ENCODE data around the gene TMPRSS3. TPM values are rescaled to one million over a fixed set of nuclear protein-coding genes. Genes with fewer than 3 reads are reported as not detected.

TMPRSS3 gene
- total RNA-seq, 2 donors from 2014 or later: not detected

DNA sequence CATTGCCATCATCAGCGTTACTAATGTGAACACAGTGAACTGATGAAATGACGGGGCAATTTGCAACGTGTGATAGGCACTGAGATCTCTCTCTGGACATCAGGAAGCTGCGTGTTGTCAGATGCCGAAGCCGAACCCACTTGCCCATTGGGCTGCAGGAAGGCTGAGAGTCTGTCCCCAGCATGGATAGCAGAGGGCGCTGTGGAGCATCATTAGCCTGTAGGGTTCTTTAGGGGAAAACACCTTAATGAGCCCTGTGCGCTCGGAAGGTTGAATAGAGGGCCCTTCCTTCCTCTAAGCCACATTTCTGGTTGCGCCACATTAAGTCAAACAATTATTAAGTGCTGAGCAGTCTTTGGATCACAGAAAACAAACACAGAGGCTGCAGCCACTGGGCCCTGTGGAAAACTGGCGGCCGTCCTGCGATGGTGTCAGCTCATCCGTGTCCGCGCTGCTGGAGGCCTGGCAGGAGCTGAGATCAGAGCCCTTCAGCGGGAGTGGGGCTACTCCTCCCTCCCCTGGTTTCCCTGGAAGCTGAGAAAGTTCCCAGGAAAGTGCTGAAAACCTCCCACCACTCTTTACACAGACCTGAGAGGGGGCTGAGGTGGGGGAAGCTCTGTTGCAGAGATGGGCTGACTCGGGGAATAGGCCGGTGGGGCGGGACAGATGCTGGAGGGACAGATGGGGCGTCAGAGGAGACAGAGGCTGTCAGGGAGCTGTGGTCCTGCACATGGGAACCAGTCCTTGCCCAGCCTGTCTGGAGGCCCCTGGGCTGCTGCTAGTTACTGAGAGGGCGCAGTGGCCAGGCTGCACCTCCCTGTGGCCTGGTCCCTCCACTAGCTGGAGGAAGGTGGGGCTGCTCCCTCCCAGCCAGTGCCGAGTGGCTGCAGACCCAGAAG is 57.8 kb downstream of the TMPRSS3 start:
- H3K4me1 Mint-ChIP-seq: peaks cover 5% of the 10 kb centered on the region
- no peak overlapping the region for H3K4me3 ChIP-seq (ENCODE audit: low read length)
- H3K4me3 Mint-ChIP-seq: no peak overlapping the region
- H3K27ac ChIP-seq (ENCODE audit: low read depth, low read length): peak overlapping the region; percentile 47
- no peaks in the 10 kb centered on the region for H3K9me3 Mint-ChIP-seq
- no peaks in the 10 kb centered on the region for H3K36me3 ChIP-seq (ENCODE audit: control insufficient read depth, insufficient read depth, low read length)
- no peaks in the 10 kb centered on the region for H3K27me3 ChIP-seq (ENCODE audit: control insufficient read depth, insufficient read depth, low read length, poor library complexity, severe bottlenecking)
- H3K36me3 Mint-ChIP-seq (ENCODE audit: low read depth): no peaks in the 10 kb centered on the region
- DNase-seq: peak; percentile 94
- H3K9ac ChIP-seq (ENCODE audit: extremely low read depth, low read length, poor library complexity, severe bottlenecking): no peak overlapping the region
- no peaks in the 10 kb centered on the region for H3K9me3 ChIP-seq (ENCODE audit: control insufficient read depth, low read length)
- peaks cover 3% of the 10 kb centered on the region for H3K4me1 ChIP-seq (ENCODE audit: control insufficient read depth, insufficient read depth, low read length)
- WGBS, 2 experiments (ENCODE audit: insufficient coverage in 1 of 2, insufficient read length in 1 of 2): 68 to 80% methylated on average over 8 to 23 of the region's 23 CpGs
- TF ChIP-seq, protein P1, sequence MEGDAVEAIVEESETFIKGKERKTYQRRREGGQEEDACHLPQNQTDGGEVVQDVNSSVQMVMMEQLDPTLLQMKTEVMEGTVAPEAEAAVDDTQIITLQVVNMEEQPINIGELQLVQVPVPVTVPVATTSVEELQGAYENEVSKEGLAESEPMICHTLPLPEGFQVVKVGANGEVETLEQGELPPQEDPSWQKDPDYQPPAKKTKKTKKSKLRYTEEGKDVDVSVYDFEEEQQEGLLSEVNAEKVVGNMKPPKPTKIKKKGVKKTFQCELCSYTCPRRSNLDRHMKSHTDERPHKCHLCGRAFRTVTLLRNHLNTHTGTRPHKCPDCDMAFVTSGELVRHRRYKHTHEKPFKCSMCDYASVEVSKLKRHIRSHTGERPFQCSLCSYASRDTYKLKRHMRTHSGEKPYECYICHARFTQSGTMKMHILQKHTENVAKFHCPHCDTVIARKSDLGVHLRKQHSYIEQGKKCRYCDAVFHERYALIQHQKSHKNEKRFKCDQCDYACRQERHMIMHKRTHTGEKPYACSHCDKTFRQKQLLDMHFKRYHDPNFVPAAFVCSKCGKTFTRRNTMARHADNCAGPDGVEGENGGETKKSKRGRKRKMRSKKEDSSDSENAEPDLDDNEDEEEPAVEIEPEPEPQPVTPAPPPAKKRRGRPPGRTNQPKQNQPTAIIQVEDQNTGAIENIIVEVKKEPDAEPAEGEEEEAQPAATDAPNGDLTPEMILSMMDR (conservative IDR thresholded peaks at IDR 0.05): peak; percentile 89
- H3K27ac Mint-ChIP-seq: peak overlapping the region; percentile 64
- H3K27me3 Mint-ChIP-seq (ENCODE audit: insufficient read depth): no peaks in the 10 kb centered on the region

DNA sequence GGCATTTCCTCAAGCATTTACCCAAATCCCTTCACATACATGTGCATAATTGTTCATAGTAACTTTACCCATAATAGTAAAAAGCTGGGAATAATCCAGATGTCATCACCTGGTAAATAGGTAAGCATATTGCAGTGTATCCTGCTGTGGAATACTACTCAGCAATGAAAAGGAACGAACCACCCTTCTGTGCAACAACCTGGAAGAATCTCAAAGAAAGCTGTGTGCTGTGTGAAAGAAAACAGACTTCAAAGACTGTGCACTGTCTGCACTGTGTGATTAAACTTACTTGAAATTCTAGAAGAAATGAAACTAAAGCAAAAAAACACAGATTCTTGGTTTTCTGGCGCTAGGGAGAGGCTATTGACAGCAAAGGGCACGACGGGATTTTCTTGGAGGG is 58.6 kb downstream of the TMPRSS3 start:
- H3K27me3 ChIP-seq (ENCODE audit: control insufficient read depth, insufficient read depth, low read length, poor library complexity, severe bottlenecking): no peaks in the 10 kb centered on the region
- no peak overlapping the region for H3K4me3 Mint-ChIP-seq
- TF ChIP-seq, protein P1 (conservative IDR thresholded peaks at IDR 0.05): no peak
- no peak overlapping the region for H3K27ac Mint-ChIP-seq
- no peak overlapping the region for H3K27ac ChIP-seq (ENCODE audit: low read depth, low read length)
- H3K9me3 ChIP-seq (ENCODE audit: control insufficient read depth, low read length): peaks cover 2% of the 10 kb centered on the region
- peak; percentile 18 for DNase-seq
- WGBS, 2 experiments (ENCODE audit: insufficient coverage in 1 of 2, insufficient read length in 1 of 2): 93 to 96% methylated on average over 4 of the region's 4 CpGs
- H3K4me1 Mint-ChIP-seq: peaks cover 5% of the 10 kb centered on the region
- peaks cover 2% of the 10 kb centered on the region for H3K27me3 Mint-ChIP-seq (ENCODE audit: insufficient read depth)
- no peaks in the 10 kb centered on the region for H3K36me3 Mint-ChIP-seq (ENCODE audit: low read depth)
- H3K4me1 ChIP-seq (ENCODE audit: control insufficient read depth, insufficient read depth, low read length): peaks cover 3% of the 10 kb centered on the region
- H3K36me3 ChIP-seq (ENCODE audit: control insufficient read depth, insufficient read depth, low read length): no peaks in the 10 kb centered on the region
- H3K9me3 Mint-ChIP-seq: no peaks in the 10 kb centered on the region
- H3K4me3 ChIP-seq (ENCODE audit: low read length): no peak overlapping the region
- H3K9ac ChIP-seq (ENCODE audit: extremely low read depth, low read length, poor library complexity, severe bottlenecking): no peak overlapping the region

DNA sequence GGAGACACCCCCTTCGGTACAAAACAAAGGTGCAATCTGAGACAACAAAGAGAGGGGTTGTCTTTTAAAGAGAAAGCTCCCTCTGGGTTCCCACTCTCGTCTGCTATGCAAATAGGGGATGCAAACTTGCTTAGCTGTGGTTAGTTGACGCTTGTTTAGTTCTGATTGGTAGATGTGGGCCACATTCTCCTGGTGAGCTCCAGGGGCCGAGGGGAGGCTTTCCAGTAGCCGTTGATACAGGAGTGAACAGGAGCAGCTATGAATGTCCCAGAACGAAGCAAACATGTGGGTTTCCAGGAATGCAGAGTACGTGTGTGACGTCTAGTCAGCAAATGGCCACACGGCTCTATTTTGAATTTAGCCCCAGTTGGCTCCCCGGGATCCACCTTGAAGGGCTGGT is 59.8 kb downstream of the TMPRSS3 start:
- Histone ChIP-seq H3K4me3 (ENCODE audit: low read length) (no peak overlapping the region), H3K9me3 (ENCODE audit: control insufficient read depth, low read length) (peaks cover 12% of the 10 kb centered on the region), H3K27ac (ENCODE audit: low read depth, low read length) (no peak overlapping the region), H3K4me1 (ENCODE audit: control insufficient read depth, insufficient read depth, low read length) (no peaks in the 10 kb centered on the region), H3K36me3 (ENCODE audit: control insufficient read depth, insufficient read depth, low read length) (no peaks in the 10 kb centered on the region), H3K9ac (ENCODE audit: extremely low read depth, low read length, poor library complexity, severe bottlenecking) (no peak overlapping the region), H3K27me3 (ENCODE audit: control insufficient read depth, insufficient read depth, low read length, poor library complexity, severe bottlenecking) (no peaks in the 10 kb centered on the region)
- TF ChIP-seq, protein P1 (conservative IDR thresholded peaks at IDR 0.05): no peak
- H3K36me3 Mint-ChIP-seq (ENCODE audit: low read depth): no peaks in the 10 kb centered on the region
- H3K27me3 Mint-ChIP-seq (ENCODE audit: insufficient read depth): peaks cover 2% of the 10 kb centered on the region
- peaks cover 5% of the 10 kb centered on the region for H3K4me1 Mint-ChIP-seq
- no peak overlapping the region for H3K4me3 Mint-ChIP-seq
- 48 to 53% methylated on average over 9 to 10 of the region's 10 CpGs for WGBS, 2 experiments (ENCODE audit: insufficient coverage in 1 of 2, insufficient read length in 1 of 2)
- peak overlapping the region; percentile 60 for H3K27ac Mint-ChIP-seq
- peaks cover 5% of the 10 kb centered on the region for H3K9me3 Mint-ChIP-seq
- DNase-seq: peak; percentile 80
